NCI-H2107 treated with DMSO at 0.1 percent for 48 hours (cell line): ENCODE measurements around the gene PDZD4.
"Not testable (repeated sequence)": the region's sequence is repeated elsewhere in the genome, so short reads cannot be mapped to it uniquely, and the experiment has no call there.

Source experiments
- DNase-seq: peaks from one replicate; lab custom pipeline; 2025; ENCODE audit not compliant: unreplicated experiment; lab: John Stamatoyannopoulos, UW

Gene PDZD4

GRCh38 chrX:153845195-153845594 is 14.9 kb upstream of the PDZD4 start:
- DNase-seq = no peak

GRCh38 chrX:153844509-153845082 is 14.3 kb upstream of the PDZD4 start:
- DNase-seq = no peak

- DNase-seq = no peak
Measured at GRCh38 chrX:153836921-153837320, 6.6 kb upstream of the PDZD4 start.

GRCh38 chrX:153832728-153833127 is 2.4 kb upstream of the PDZD4 start:
- no peak for DNase-seq

- no peak for DNase-seq
Measured at GRCh38 chrX:153831429-153832150, 1.2 kb upstream of the PDZD4 start.

- no peak for DNase-seq
Measured at GRCh38 chrX:153830640-153831428, 490 bp upstream of the PDZD4 start.

- no peak for DNase-seq
Measured at GRCh38 chrX:153829549-153829798, 870 bp downstream of the PDZD4 start.

- DNase-seq = no peak
Measured at GRCh38 chrX:153828723-153829548, 1.4 kb downstream of the PDZD4 start.

GRCh38 chrX:153828308-153828707 is 2.0 kb downstream of the PDZD4 start:
- DNase-seq = no peak

- DNase-seq = no peak
Measured at GRCh38 chrX:153827903-153828302, 2.4 kb downstream of the PDZD4 start.

- DNase-seq = no peak
Measured at GRCh38 chrX:153827016-153827415, 3.3 kb downstream of the PDZD4 start.

GRCh38 chrX:153825042-153825441 is 5.3 kb downstream of the PDZD4 start:
- DNase-seq = no peak

- no peak for DNase-seq
Measured at GRCh38 chrX:153824348-153824747, 6.0 kb downstream of the PDZD4 start.

- DNase-seq = no peak
Measured at GRCh38 chrX:153821066-153821465, 9.3 kb downstream of the PDZD4 start.

- DNase-seq = no peak
Measured at GRCh38 chrX:153820601-153821000, 9.7 kb downstream of the PDZD4 start.

GRCh38 chrX:153819384-153820040 is 10.8 kb downstream of the PDZD4 start:
- no peak for DNase-seq

- DNase-seq = no peak
Measured at GRCh38 chrX:153818571-153819383, 11.6 kb downstream of the PDZD4 start.

- DNase-seq = not testable (repeated sequence)
Measured at GRCh38 chrX:153818064-153818463, 12.3 kb downstream of the PDZD4 start.

- DNase-seq = no peak
Measured at GRCh38 chrX:153816831-153817690, 13.3 kb downstream of the PDZD4 start.
